Immature natural killer cell (primary cell): ENCODE data around the gene RARB. TPM values are rescaled to one million over a fixed set of nuclear protein-coding genes. Genes with fewer than 3 reads are reported as not detected.

Source experiments
- DNase-seq, 3 donors: peaks; one replicate each; pipeline ENCODE4 v3.0.0; 2022; ENCODE audit warnings: mixed read lengths in 1 of 3
- H3K27ac Mint-ChIP-seq, 6 donors: one replicate each; pipeline ENCODE4 v1.8.0; 2020; ENCODE audit warnings: mixed read lengths in 6 of 6, mild to moderate bottlenecking in 5 of 6, inconsistent platforms in 4 of 6, moderate library complexity in 3 of 6
- H3K27me3 Mint-ChIP-seq, 3 donors: one replicate each; pipeline ENCODE4 v1.8.0; 2020 to 2021; ENCODE audit warnings: low read depth in 3 of 3, mild to moderate bottlenecking in 3 of 3, mixed read lengths in 3 of 3, moderate library complexity in 3 of 3, inconsistent platforms in 1 of 3
- H3K36me3 Mint-ChIP-seq, 3 donors: one replicate each; pipeline ENCODE4 v1.8.0; 2020; ENCODE audit warnings: mixed read lengths in 3 of 3, inconsistent platforms in 2 of 3, mild to moderate bottlenecking in 2 of 3
- H3K4me1 Mint-ChIP-seq, 2 donors: one replicate each; pipeline ENCODE4 v1.8.0; 2020; ENCODE audit warnings: inconsistent platforms in 2 of 2, mild to moderate bottlenecking in 2 of 2, mixed read lengths in 2 of 2, moderate library complexity in 1 of 2
- H3K4me3 Mint-ChIP-seq, 5 donors: one replicate each; pipeline ENCODE4 v1.8.0; 2020; ENCODE audit warnings: mild to moderate bottlenecking in 5 of 5, mixed read lengths in 5 of 5, inconsistent platforms in 3 of 5, moderate library complexity in 3 of 5
- H3K9me3 Mint-ChIP-seq, 6 donors: one replicate each; pipeline ENCODE4 v1.8.0; 2020; ENCODE audit warnings: mild to moderate bottlenecking in 6 of 6, mixed read lengths in 6 of 6, inconsistent platforms in 4 of 6, moderate library complexity in 3 of 6
- polyA plus RNA-seq, 3 donors: library from polyadenylated mRNA; unstranded; fragments of 300-500 nt; fragmentation: Illumina TruSeq; gene quantifications; one replicate each; pipeline ENCODE4 v1.2.3, GENCODE V29; 2021

Gene RARB
- polyA plus RNA-seq, 3 donors from 2014 or later: 0.19 to 0.61 TPM; not detected in 1

GRCh38 chr3:25474052-25474451 is 46.0 kb downstream of the RARB start:
- H3K27me3 Mint-ChIP-seq: peaks cover 2 to 3% (median 2%) of the 10 kb centered on the region in 3 donors
- H3K4me1 Mint-ChIP-seq: peaks cover 13 to 23% of the 10 kb centered on the region in 2 donors
- DNase-seq: no peak
- H3K36me3 Mint-ChIP-seq: peaks cover 0 to 7% (median 0%) of the 10 kb centered on the region in 3 donors
- H3K4me3 Mint-ChIP-seq: no peak overlapping the region
- H3K9me3 Mint-ChIP-seq: no peaks in the 10 kb centered on the region
- no peak overlapping the region for H3K27ac Mint-ChIP-seq

GRCh38 chr3:25476639-25477038 is 48.6 kb downstream of the RARB start:
- no peak overlapping the region for H3K4me3 Mint-ChIP-seq
- no peak for DNase-seq
- H3K36me3 Mint-ChIP-seq: peaks cover 0 to 7% (median 0%) of the 10 kb centered on the region in 3 donors
- H3K27me3 Mint-ChIP-seq: peaks cover 2 to 4% (median 2%) of the 10 kb centered on the region in 3 donors
- peaks cover 7 to 16% of the 10 kb centered on the region in 2 donors for H3K4me1 Mint-ChIP-seq
- H3K27ac Mint-ChIP-seq: no peak overlapping the region
- H3K9me3 Mint-ChIP-seq: no peaks in the 10 kb centered on the region

- peaks cover 0 to 7% (median 0%) of the 10 kb centered on the region in 3 donors for H3K36me3 Mint-ChIP-seq
- no peak overlapping the region for H3K27ac Mint-ChIP-seq
- H3K27me3 Mint-ChIP-seq: peaks cover 0 to 4% (median 2%) of the 10 kb centered on the region in 3 donors
- DNase-seq: no peak
- no peaks in the 10 kb centered on the region for H3K4me1 Mint-ChIP-seq
- no peak overlapping the region for H3K4me3 Mint-ChIP-seq
- H3K9me3 Mint-ChIP-seq: no peaks in the 10 kb centered on the region
These were observed 50.2 kb downstream of the RARB start for GRCh38 chr3:25478211-25478757.

GRCh38 chr3:25478964-25479726 is 51.1 kb downstream of the RARB start:
- Mint-ChIP-seq H3K4me1 (no peaks in the 10 kb centered on the region), H3K36me3 (peaks cover 0 to 7% (median 0%) of the 10 kb centered on the region in 3 donors), H3K27ac (no peak overlapping the region), H3K27me3 (peaks cover 0 to 4% (median 2%) of the 10 kb centered on the region in 3 donors), H3K4me3 (no peak overlapping the region), H3K9me3 (no peaks in the 10 kb centered on the region)
- no peak for DNase-seq

- no peak for DNase-seq
- peaks cover 0 to 4% (median 4%) of the 10 kb centered on the region in 3 donors for H3K27me3 Mint-ChIP-seq
- H3K27ac Mint-ChIP-seq: no peak overlapping the region
- H3K9me3 Mint-ChIP-seq: no peaks in the 10 kb centered on the region
- no peak overlapping the region for H3K4me3 Mint-ChIP-seq
- H3K4me1 Mint-ChIP-seq: no peaks in the 10 kb centered on the region
- H3K36me3 Mint-ChIP-seq: peaks cover 0 to 7% (median 0%) of the 10 kb centered on the region in 3 donors
These were observed 51.6 kb downstream of the RARB start for GRCh38 chr3:25479727-25480010.

GRCh38 chr3:25480811-25481210 is 52.7 kb downstream of the RARB start:
- no peak overlapping the region for H3K4me3 Mint-ChIP-seq
- peaks cover 0 to 7% (median 0%) of the 10 kb centered on the region in 3 donors for H3K36me3 Mint-ChIP-seq
- no peak for DNase-seq
- H3K27ac Mint-ChIP-seq: no peak overlapping the region
- no peaks in the 10 kb centered on the region for H3K9me3 Mint-ChIP-seq
- H3K4me1 Mint-ChIP-seq: no peaks in the 10 kb centered on the region
- H3K27me3 Mint-ChIP-seq: peaks cover 0 to 5% (median 4%) of the 10 kb centered on the region in 3 donors

- Mint-ChIP-seq H3K36me3 (peaks cover 0 to 5% (median 0%) of the 10 kb centered on the region in 3 donors), H3K4me1 (no peaks in the 10 kb centered on the region), H3K9me3 (no peaks in the 10 kb centered on the region), H3K27ac (no peak overlapping the region), H3K27me3 (peaks cover 0 to 5% (median 4%) of the 10 kb centered on the region in 3 donors), H3K4me3 (no peak overlapping the region)
- no peak for DNase-seq
These were observed 53.3 kb downstream of the RARB start for GRCh38 chr3:25481386-25481785.

GRCh38 chr3:25483456-25483855 is 55.4 kb downstream of the RARB start:
- no peaks in the 10 kb centered on the region for H3K36me3 Mint-ChIP-seq
- no peak for DNase-seq
- H3K27ac Mint-ChIP-seq: no peak overlapping the region
- H3K27me3 Mint-ChIP-seq: peaks cover 0 to 4% (median 3%) of the 10 kb centered on the region in 3 donors
- H3K4me1 Mint-ChIP-seq: no peaks in the 10 kb centered on the region
- no peak overlapping the region for H3K4me3 Mint-ChIP-seq
- H3K9me3 Mint-ChIP-seq: no peaks in the 10 kb centered on the region

- H3K27me3 Mint-ChIP-seq: peaks cover 0 to 3% (median 3%) of the 10 kb centered on the region in 3 donors
- no peak overlapping the region for H3K4me3 Mint-ChIP-seq
- no peaks in the 10 kb centered on the region for H3K36me3 Mint-ChIP-seq
- H3K4me1 Mint-ChIP-seq: no peaks in the 10 kb centered on the region
- no peaks in the 10 kb centered on the region for H3K9me3 Mint-ChIP-seq
- no peak for DNase-seq
- H3K27ac Mint-ChIP-seq: no peak overlapping the region
These were observed 57.6 kb downstream of the RARB start for GRCh38 chr3:25485673-25486072.

- Mint-ChIP-seq H3K27ac (no peak overlapping the region), H3K9me3 (peaks cover 0 to 7% (median 0%) of the 10 kb centered on the region in 6 donors), H3K36me3 (peaks cover 0 to 6% (median under 1%) of the 10 kb centered on the region in 3 donors)
These were observed 58.9 kb downstream of the RARB start for GRCh38 chr3:25486932-25487331.

GRCh38 chr3:25489858-25490593 is 62.0 kb downstream of the RARB start:
- peaks cover 0 to 7% (median 4%) of the 10 kb centered on the region in 3 donors for H3K27me3 Mint-ChIP-seq
- no peaks in the 10 kb centered on the region for H3K4me1 Mint-ChIP-seq
- peaks cover 18 to 38% (median 27%) of the 10 kb centered on the region in 6 donors for H3K9me3 Mint-ChIP-seq
- H3K36me3 Mint-ChIP-seq: peaks cover 6 to 19% (median 19%) of the 10 kb centered on the region in 3 donors
- DNase-seq: no peak
- no peak overlapping the region for H3K27ac Mint-ChIP-seq
- H3K4me3 Mint-ChIP-seq: no peak overlapping the region

More at GRCh38 chr3:25486932-25487331, 58.9 kb downstream of the RARB start:
- Mint-ChIP-seq H3K4me1 (no peaks in the 10 kb centered on the region), H3K27me3 (peaks cover 0 to 7% (median 3%) of the 10 kb centered on the region in 3 donors), H3K4me3 (no peak overlapping the region)
- no peak for DNase-seq

GRCh38 chr3:25493246-25493645 is 65.2 kb downstream of the RARB start:
- Mint-ChIP-seq H3K9me3 (peaks cover 20 to 46% (median 38%) of the 10 kb centered on the region in 6 donors), H3K36me3 (peaks cover 6 to 22% (median 20%) of the 10 kb centered on the region in 3 donors), H3K27ac (no peak overlapping the region), H3K4me1 (no peaks in the 10 kb centered on the region), H3K27me3 (peaks cover 2 to 5% (median 5%) of the 10 kb centered on the region in 3 donors), H3K4me3 (no peak overlapping the region)
- no peak for DNase-seq

GRCh38 chr3:25493786-25494185 is 65.7 kb downstream of the RARB start:
- H3K4me3 Mint-ChIP-seq: no peak overlapping the region
- H3K36me3 Mint-ChIP-seq: peaks cover 6 to 22% (median 20%) of the 10 kb centered on the region in 3 donors
- no peak for DNase-seq
- no peak overlapping the region for H3K27ac Mint-ChIP-seq
- H3K4me1 Mint-ChIP-seq: no peaks in the 10 kb centered on the region
- H3K27me3 Mint-ChIP-seq: peaks cover 2 to 5% (median 5%) of the 10 kb centered on the region in 3 donors
- H3K9me3 Mint-ChIP-seq: peaks cover 20 to 46% (median 38%) of the 10 kb centered on the region in 6 donors

GRCh38 chr3:25495304-25495703 is 67.2 kb downstream of the RARB start:
- no peak for DNase-seq
- peaks cover 20 to 46% (median 38%) of the 10 kb centered on the region in 6 donors for H3K9me3 Mint-ChIP-seq
- H3K4me1 Mint-ChIP-seq: no peaks in the 10 kb centered on the region
- H3K27ac Mint-ChIP-seq: no peak overlapping the region
- no peak overlapping the region for H3K4me3 Mint-ChIP-seq
- H3K36me3 Mint-ChIP-seq: peaks cover 6 to 22% (median 20%) of the 10 kb centered on the region in 3 donors
- H3K27me3 Mint-ChIP-seq: peaks cover 2 to 5% (median 5%) of the 10 kb centered on the region in 3 donors
